ENCODE data around the gene PEX14.
"Not testable (repeated sequence)": the region's sequence is repeated elsewhere in the genome, so short reads cannot be mapped to it uniquely, and the experiment has no call there.

Gene PEX14, protein sequence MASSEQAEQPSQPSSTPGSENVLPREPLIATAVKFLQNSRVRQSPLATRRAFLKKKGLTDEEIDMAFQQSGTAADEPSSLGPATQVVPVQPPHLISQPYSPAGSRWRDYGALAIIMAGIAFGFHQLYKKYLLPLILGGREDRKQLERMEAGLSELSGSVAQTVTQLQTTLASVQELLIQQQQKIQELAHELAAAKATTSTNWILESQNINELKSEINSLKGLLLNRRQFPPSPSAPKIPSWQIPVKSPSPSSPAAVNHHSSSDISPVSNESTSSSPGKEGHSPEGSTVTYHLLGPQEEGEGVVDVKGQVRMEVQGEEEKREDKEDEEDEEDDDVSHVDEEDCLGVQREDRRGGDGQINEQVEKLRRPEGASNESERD

DNA sequence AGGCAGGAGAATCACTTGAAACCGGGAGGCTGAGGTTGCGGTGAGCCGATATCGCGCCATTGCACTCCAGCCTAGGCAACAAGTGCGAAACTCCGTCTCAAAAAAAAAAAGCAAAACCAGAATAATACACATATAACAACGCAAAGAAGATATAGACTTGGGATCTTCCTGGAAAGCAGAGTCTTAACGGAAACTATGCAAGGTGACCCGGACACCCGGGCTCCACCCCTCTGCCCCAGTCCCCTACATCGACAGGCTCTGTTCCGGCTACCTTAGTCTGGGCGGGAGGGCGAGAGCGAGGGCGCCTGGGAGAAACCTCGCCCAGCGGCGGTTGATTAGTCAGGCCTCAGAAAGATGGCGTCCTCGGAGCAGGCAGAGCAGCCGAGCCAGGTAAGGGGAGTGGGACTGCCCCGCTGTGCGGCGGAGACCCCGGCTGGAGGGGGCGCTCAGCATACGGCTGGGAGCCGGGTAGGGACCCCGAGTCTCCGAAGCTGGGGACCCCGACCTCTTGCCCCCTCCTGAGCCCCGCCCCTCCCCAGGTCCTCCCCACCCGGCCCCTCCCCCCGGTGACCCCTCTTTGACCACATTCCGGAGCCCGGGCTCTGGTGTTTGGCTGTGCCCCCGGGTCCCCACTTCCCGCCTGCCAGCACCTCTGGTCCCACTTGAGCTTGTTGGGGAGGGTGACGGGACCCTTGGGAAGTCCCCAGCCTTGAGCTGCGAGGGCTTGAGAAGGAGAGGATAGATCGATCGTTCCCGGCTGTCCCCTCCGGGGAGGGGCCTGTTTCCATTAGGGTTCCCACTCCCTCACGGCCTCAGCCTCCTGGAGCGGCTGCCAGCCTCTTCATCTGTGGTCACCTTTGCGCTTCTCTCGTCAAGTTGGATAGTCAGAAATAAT lies at the start of gene PEX14:
TSS of gene PEX14 (plus strand) at position 338 of the 895 bp plus-strand sequence. CDS start at position 355, 17 bp downstream.
- peak; percentile 92 for DNase-seq (ENCODE audit: low read depth, low spot score)

DNA sequence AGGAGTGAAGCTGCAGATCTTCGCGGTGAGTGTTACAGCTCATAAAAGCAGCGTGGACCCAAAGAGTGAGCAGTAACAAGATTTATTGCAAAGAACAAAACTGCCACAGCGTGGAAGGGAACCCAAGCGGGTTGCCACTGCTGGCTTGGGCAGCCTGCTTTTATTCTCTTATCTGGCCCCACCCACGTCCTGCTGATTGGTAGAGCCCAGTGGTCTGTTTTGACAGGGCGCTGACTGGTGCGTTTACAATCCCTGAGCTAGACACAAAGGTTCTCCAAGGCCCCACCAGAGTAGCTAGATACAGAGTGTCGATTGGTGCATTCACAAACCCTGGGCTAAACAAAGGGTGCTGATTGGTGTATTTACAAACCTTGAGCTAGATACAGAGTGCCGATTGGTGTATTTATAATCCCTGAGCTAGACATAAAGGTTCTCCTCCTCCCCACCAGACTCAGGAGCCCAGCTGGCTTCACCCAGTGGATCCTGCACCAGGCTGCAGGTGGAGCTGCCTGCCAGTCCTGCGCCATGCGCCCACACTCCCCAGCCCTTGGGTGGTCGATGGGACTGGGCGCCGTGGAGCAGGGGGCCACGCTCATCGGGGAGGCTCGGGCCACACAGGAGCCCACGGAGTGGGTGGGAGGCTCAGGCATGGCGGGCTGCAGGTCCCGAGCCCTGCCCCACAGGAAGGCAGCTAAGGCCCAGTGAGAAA lies 48.8 kb upstream of the PEX14 start:
- DNase-seq (ENCODE audit: low read depth, low spot score), result not testable (repeated sequence)

DNA sequence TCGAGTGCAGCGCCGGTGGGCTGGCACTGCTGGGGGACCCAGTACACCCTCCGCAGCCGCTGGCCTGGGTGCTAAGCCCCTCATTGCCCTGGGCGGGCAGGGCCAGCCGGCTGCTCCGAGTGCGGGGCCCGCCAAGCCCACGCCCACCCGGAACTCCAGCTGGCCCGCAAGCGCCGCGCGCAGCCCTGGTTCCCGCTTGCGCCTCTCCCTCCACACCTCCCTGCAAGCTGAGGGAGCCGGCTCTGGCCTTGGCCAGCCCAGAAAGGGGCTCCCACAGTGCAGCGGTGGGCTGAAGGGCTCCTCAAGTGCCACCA lies 48.3 kb upstream of the PEX14 start:
- DNase-seq (ENCODE audit: low read depth, low spot score), result not testable (repeated sequence)

DNA sequence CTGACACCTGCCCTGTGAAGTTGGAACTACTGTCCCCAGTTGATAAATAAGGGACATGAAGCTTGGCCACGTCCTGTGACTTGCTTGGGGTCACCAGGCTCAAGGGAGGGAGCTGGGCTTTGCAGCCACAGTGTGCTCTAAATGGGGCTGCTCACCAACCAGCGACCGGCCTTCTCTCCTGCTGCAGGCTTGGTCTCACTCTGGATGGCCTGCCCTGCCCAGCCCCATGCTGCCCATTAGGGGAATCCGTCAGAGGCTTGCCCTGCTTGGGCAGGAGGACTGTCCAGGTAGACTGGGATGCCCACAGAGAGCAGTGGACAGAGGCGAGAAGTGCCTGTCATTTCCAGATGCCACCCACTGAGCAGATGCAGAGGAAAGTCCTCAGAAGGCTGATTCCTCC lies 45.8 kb upstream of the PEX14 start:
- no peak for DNase-seq (ENCODE audit: low read depth, low spot score)

DNA sequence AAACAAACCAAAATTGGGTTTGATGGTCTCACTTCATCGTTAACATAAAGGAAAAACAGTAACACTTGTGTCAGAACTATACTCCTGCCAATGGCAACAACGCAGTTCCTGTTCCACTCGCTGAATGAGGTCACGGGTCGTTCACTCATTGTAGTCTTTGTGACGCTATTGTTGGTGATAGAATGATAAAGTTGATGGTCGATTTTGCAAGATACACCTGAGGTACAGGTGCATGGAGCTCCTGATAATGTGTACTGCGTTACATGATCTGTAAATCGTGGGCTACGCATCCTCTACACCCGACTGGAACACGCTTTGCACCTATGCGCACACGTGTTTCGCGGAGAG lies 44.9 kb upstream of the PEX14 start:
- DNase-seq (ENCODE audit: low read depth, low spot score), result no peak

DNA sequence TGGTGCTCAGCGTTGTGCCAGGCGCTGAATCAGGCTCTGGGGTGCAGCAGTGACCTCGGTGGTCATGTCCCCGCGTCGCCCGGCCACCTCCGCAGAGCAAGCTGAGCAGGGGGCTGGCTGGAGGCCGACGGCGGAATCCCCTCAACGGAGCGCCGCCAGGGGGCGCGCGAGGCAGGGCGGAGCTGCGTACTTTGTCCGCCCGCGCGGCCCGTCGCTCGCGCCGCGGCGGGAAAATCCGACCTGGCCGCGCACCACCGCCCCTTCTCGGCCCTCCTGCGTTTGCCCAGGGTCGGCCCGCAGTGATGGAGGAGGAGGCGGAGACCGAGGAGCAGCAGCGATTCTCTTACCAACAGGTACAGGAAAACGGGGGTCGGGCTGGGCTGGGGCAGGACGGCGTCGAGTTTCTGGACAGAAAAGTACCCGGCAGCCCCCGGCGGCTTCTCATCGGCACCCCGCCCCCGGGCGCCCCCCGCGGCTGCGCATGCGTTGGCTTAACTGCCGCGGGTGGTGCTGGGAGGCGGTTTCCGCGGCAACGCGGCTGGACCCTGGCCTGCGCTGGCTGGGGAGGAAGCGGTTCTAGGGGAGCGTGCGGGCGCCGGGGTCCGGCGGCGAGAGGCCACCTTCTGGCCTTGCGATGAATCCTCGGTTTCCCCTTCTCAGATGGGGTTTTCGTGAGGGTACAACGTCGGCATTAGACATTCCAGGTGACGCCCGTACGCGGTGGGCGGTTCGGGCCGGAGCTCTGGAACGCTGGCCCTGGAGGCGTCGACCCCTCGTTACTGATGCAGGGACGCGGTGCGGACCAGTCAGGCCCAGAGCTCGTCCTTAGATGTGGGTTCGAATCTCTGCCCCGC lies 44.3 kb upstream of the PEX14 start, which contains the start of gene CENPS:
TSS of gene CENPS (plus strand) at position 218 of the 854 bp plus-strand sequence. CDS start at position 303, 85 bp downstream.
- peak; percentile 95 for DNase-seq (ENCODE audit: low read depth, low spot score)

DNA sequence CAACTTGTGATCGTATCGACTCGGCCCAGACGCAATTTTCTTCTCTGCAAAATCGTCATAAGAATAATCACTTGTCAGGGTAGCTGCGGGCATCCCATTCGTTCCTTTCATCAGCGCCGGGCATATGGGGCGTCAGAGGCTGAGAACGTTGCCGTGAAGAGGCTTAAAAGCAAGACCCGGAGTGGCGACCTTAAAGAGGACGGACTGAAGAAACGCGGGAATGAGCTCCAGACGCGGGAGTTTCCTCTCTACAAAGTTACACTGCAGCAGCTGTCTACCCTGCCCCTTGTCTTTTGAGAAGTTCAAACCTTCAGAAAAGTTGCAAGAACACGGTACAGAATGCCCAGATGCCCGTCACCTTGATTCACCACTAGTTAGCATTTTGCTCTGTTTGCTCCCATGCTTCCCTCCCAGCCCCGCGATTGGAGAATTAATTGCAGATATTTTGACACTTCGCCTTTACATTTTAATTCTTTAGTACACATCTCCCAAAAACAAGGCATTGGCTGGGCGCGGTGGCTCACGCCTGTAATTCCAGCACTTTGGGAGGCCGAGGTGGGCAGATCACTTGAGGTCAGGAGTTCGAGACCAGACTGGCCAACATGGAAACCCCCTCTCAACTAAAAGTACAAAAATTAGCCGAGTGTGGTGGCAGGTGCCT lies 43.5 kb upstream of the PEX14 start:
- DNase-seq (ENCODE audit: low read depth, low spot score), result no peak

DNA sequence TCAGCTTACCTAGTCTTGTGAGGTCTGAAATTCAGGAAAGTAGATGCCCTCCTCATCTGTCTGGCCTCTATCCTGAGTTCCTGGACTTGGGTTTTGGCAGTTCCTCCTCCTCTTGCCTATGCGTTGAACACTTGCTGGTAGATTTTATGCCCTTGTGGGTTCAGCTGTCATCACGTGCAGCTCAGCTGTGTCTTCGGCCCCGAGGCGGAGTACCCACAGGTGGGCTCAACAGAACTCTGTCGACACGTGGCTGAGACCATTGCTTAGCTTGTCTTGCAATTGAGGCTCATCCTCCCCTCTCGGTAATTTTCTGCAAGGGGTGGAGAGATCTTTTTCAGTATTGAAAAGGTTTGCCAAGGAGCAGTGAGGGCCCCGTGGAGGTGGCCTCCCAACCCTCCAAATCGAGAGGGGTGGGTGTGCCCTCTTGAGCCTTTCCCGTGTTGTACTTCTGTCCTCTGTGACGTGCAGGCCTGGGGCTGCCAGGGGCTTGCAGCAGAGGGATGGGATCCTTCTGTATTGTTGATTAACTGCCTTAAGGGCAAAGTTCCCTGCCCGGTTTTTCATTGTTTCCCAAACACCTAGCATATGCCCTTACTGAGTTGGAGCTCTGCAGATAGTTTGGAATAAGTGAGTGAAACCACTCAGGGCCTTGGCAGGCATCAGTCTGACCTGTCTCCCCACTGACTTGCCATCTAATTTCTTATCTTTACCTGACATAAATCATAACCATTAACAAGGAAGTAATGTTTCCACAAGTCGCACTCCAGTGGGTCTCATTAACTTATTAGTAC lies 41.6 kb upstream of the PEX14 start:
- peak; percentile 78 for DNase-seq (ENCODE audit: low read depth, low spot score)

DNA sequence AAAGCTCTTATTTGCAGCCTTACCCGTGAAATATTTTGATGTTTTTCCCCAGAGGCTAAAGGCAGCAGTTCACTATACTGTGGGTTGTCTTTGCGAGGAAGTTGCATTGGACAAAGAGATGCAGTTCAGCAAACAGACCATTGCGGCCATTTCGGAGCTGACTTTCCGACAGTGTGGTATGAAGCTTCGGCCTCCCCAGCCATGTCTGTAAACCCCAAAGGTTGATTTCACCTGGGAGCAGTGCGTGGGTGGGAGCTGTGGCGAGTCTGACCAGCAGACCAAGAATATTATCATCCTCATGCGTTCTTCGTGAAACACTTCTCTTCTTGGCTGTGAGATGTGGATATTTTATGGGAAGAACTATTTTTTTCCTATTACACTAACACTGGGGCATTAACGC lies 41.0 kb upstream of the PEX14 start:
- no peak for DNase-seq (ENCODE audit: low read depth, low spot score)

DNA sequence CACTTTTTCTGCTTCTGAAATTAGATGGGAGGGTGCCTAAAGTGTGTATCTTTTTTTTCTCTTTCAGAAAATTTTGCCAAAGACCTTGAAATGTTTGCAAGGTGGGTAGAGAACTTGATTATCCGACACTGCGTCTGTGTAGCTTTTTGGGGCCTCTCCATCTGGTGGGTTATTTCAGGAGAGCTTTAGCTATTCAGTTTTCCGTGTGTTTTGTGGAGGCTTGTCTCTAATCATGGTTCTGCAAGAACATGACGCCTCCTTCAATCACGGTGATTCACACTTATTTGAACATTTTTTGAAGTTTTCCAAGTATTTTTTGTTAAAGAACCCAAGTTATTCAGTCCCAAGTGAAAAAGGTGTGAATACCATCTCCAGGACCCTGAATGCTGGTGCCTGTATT lies 40.2 kb upstream of the PEX14 start:
- DNase-seq (ENCODE audit: low read depth, low spot score), result no peak

DNA sequence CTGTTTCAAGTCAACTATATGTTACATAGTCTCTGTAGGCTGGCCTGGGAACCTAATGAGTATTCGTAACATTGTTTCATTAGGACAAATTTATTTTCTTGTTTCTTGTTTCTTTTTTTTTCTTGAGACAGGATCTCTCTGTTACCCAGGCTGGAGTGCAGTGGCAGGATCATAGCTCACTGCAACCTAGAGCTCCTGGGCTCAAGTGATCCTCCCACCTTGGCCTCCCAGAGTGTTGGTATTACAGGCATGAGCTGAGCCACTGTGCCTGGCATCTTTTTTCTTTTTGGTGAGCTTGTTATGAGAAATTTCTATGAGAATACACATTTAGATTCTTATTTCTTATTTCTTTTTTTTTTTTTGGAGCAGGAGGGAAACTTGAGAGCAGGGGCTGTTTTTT lies 37.7 kb upstream of the PEX14 start:
- no peak for DNase-seq (ENCODE audit: low read depth, low spot score)

DNA sequence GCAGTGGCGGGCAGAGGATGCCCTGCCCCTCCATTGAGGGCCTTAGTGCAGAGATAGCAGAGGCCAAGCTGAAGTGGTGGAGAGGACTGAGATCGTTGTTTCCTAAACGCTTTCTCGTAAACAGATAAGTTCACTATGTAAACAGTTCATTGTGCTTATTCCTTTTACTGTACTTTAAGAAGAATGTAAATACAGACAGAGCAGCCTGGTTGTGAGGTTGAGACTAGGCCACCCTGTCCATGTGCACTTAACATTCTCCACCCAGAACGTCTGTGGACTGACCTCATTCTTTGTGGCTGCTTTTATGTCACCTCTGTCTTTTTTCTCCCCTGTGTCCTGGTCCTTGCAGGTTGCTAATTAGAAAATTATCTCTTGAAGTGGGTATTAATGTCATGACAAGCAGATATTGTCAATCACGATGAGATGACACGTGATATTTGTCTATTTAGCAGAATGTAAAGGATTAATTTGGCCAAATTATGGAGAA lies 36.0 kb upstream of the PEX14 start:
- no peak for DNase-seq (ENCODE audit: low read depth, low spot score)

DNA sequence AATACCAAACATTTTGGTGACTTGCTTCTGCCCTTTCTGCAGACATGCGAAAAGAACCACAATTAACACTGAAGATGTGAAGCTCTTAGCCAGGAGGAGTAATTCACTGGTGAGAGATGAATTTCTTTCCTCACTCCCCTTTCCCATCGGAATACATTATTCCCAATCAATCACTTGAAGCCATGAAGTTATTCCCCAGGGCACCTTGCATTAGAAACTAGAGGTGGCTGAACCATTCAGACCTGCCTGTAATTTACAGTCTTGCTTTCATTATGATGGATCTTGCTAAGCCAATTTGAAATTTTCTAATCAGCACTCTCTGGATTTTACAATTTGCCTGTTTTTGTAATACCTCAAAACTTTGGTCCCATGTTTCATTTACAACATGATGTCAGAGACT lies 34.4 kb upstream of the PEX14 start:
- DNase-seq (ENCODE audit: low read depth, low spot score), result no peak

DNA sequence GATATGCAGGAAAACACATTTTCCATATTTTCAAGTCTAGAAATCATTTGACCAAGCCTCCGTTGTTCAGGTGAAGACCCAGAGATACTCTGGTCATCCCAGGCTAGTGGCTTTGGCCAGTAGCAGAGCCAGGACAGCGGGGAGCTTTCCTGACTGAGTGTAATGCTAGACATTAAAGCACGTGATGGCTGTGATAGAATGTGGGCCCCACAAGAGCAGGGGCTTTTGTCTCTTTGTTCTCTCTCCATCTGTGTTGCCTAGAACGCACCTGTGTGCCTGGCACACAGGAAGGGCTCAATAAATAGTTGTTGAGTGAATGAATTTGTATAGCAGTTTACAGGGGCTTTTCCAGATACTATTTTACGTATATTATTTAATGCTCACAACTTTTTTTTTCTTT lies 34.0 kb upstream of the PEX14 start:
- DNase-seq (ENCODE audit: low read depth, low spot score), result no peak

DNA sequence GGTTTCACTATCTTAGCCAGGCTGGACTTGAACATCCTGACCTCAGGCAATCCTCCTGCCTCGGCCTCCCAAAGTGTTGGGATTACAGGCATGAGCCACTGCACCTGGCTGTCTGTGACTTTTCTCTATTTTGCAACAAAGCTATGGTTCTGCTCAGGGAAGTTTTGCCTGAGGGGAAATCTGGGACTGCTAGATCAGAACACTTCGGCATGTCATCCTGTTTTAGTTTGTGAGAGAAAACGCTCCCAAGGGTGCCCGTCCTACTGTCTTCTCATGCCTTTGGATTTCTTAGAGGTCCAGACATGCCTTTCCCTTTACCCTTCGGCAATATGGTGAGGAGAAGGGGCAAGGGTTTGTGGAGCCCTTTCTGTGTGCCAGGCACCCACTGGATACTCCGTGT lies 30.5 kb upstream of the PEX14 start:
- no peak for DNase-seq (ENCODE audit: low read depth, low spot score)

DNA sequence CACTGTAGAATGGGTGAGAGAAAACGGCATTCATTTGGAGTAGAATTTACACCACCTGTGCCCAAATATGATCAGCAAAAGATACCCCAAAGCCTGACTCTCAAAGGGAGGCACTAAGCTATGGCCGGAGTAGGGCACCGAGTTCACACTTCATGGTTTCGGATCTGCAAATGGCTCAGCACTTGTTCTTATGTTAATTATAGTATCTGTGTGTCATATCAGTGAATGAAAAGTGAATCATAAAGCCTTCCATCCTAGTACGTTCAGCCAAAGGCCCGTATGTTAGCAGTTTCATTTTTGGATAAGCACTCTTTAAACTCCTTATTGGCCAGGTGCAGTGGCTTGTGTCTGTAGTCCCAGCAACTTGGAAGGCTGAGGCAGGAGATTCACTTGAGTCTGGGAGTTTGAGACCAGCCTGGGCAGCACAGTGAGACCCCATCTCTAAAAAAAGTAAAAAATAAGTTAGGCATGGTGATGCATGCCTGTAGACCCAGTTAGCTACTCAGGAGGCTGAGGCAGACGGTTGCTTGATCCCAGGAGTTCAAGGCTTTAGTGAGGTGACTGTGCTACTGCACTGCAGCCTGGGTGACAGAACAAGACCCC lies 29.9 kb upstream of the PEX14 start:
- DNase-seq (ENCODE audit: low read depth, low spot score), result no peak

DNA sequence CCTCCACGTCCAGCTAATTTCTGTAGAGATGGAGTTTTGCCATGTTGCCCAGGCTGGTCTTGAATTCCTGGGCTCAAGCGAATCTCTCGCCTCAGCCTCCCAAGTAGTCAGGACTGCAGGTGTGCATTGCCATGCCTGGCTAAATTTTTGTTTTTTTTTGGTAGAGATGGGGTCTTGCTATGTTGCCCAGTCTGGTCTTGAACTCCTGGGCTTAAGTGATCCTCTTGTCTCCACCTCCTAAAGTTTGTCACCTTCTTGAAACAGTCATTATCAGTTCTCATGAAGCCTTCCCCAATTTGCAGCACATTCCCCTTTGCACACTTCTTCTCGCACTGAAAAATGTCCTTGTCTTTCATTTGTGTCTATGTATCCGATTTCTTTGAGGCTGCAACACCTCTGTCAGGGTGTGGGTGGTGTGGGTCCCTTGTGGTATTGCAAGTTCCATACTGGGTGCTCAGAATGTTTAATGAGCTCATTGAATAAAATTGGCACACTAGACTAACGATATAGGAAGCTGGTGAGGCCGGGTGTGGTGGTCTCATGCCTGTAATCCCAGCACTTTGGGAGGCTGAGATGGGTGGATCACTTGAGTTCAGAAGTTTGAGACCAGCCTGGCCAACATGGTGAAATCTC lies 27.8 kb upstream of the PEX14 start:
- no peak for DNase-seq (ENCODE audit: low read depth, low spot score)

DNA sequence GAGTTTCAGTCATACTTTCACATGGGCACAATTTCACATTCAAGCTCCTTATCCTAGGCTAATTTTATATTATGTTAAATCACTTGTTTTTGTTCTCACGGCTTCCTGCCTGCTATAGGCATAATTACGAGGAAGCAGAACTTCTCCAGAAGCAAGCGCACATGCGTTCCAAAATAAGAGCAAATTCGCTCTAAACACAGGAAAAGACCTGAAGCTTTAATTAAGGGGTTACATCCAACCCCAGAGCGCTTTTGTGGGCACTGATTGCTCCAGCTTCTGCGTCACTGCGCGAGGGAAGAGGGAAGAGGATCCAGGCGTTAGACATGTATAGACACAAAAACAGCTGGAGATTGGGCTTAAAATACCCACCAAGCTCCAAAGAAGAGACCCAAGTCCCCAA lies 25.0 kb upstream of the PEX14 start, which contains the start of gene CORT:
TSS of gene CORT (plus strand) at position 281 of the 400 bp plus-strand sequence. CDS start 193 bp downstream, outside the sequence.
- no peak for DNase-seq (ENCODE audit: low read depth, low spot score)

Measured in ELF-1 (cell line).